T-cell (primary cell): ENCODE data around the gene SYTL1. TPM values are rescaled to one million over a fixed set of nuclear protein-coding genes. Genes with fewer than 3 reads are reported as not detected.

Source experiments
- ATAC-seq, 4 experiments: fragments of 200-7000 bp in 3 of 4; fragments of 150-1000 bp in 1 of 4; cut with Tn5 transposase; replicated peaks in 1 of 4; 1 replicate in 3 of 4; 2 replicates in 1 of 4; pipeline ENCODE4 v1.10.0; 2021; ENCODE audit warnings: moderate library complexity in 3 of 4, mild to moderate bottlenecking in 2 of 4, moderate number of reproducible peaks in 1 of 4
- CTCF ChIA-PET, 2 donors: fragments of 300-600 bp; sonication (Branson Sonifier 250); formaldehyde crosslinking; loops; one replicate each; lab custom pipeline; 2022; ENCODE audit warnings: antibody characterized with exemption in 2 of 2; lab: Charles Lee
- POLR2A ChIA-PET, 2 donors: fragments of 300-600 bp; sonication (Branson Sonifier 250); formaldehyde crosslinking; loops; one replicate each; lab custom pipeline; 2022; ENCODE audit warnings: antibody characterized with exemption in 2 of 2; lab: Charles Lee
- DNase-seq, 35 experiments: peaks; one replicate each; pipeline versions ENCODE4 v3.0.0 to v3.0.0-alpha.2; 2013 to 2023
- H3K27ac ChIP-seq: one replicate; pipeline ENCODE4 v1.5.1; 2013; ENCODE audit warnings: low read length
- H3K27me3 ChIP-seq, 2 experiments: replicated peaks in 1 of 2; 1 replicate in 1 of 2; 2 replicates in 1 of 2; pipeline versions ENCODE4 v1.6.1 to v1.7.0; 2013; ENCODE audit warnings: low read length in 1 of 2, mixed read lengths in 1 of 2; ENCODE audit not compliant: control insufficient read depth in 2 of 2, insufficient read depth in 2 of 2; ENCODE audit errors: extremely low read depth in 1 of 2
- H3K36me3 ChIP-seq, 2 donors: 1 replicate in 1 of 2; 2 replicates in 1 of 2; pipeline versions ENCODE4 v1.6.1 to v1.7.0; 2013; ENCODE audit warnings: low read length in 1 of 2; ENCODE audit not compliant: control insufficient read depth in 2 of 2, insufficient read depth in 1 of 2; ENCODE audit errors: extremely low read depth in 1 of 2
- H3K4me1 ChIP-seq, 2 experiments: 1 replicate in 1 of 2; 2 replicates in 1 of 2; pipeline versions ENCODE4 v1.6.1 to v1.7.0; 2013; ENCODE audit warnings: low read length in 2 of 2, mixed read lengths in 1 of 2; ENCODE audit not compliant: insufficient read depth in 2 of 2, control insufficient read depth in 1 of 2; ENCODE audit errors: extremely low read depth in 1 of 2
- H3K4me3 ChIP-seq, 2 donors: 1 replicate in 1 of 2; 2 replicates in 1 of 2; pipeline versions ENCODE4 v1.5.1 to v1.7.0; 2013; ENCODE audit warnings: mild to moderate bottlenecking in 2 of 2, low read length in 1 of 2, moderate library complexity in 1 of 2; ENCODE audit not compliant: control insufficient read depth in 1 of 2; ENCODE audit errors: extremely low read depth in 1 of 2
- H3K9me3 ChIP-seq: 2 replicates; pipeline ENCODE4 v1.7.0; 2013
- H3K27ac Mint-ChIP-seq, 2 donors: one replicate each; pipeline ENCODE4 v1.8.0; 2020 to 2021; ENCODE audit warnings: mild to moderate bottlenecking in 2 of 2, mixed read lengths in 2 of 2
- H3K27me3 Mint-ChIP-seq, 2 donors: one replicate each; pipeline ENCODE4 v1.8.0; 2021 to 2022; ENCODE audit warnings: mixed read lengths in 2 of 2
- H3K36me3 Mint-ChIP-seq: one replicate; pipeline ENCODE4 v1.8.0; 2021; ENCODE audit warnings: mixed read lengths
- H3K4me1 Mint-ChIP-seq, 3 donors: one replicate each; pipeline ENCODE4 v1.8.0; 2020 to 2022; ENCODE audit warnings: mixed read lengths in 3 of 3, mild to moderate bottlenecking in 1 of 3
- H3K4me3 Mint-ChIP-seq, 3 donors: one replicate each; pipeline ENCODE4 v1.8.0; 2020 to 2022; ENCODE audit warnings: mild to moderate bottlenecking in 3 of 3, mixed read lengths in 3 of 3, moderate library complexity in 3 of 3
- H3K9me3 Mint-ChIP-seq, 3 donors: one replicate each; pipeline ENCODE4 v1.8.0; 2020 to 2022; ENCODE audit warnings: mixed read lengths in 3 of 3
- WGBS: methylation state at CpG from one replicate; pipeline ENCODE4 v1.1.5; 2013; ENCODE audit warnings: missing lambda C conversion rate; ENCODE audit not compliant: insufficient coverage; 5-methylcytosine and 5-hydroxymethylcytosine counted together
- total RNA-seq, 35 experiments: library from RNA in 6 of 35; stranded (reverse) in 6 of 35; fragments of 120-200 nt in 1 of 35; gene quantifications; one replicate each; pipeline versions ENCODE4 v1.2.1 to v1.2.4 and lab custom pipeline; 2013 to 2026

SYTL1 gene
- total RNA-seq, 5 donors from 2014 or later (not counting 1 experiment from before 2014, with no cell fraction given), result 169 to 240 (median 199) TPM

DNA sequence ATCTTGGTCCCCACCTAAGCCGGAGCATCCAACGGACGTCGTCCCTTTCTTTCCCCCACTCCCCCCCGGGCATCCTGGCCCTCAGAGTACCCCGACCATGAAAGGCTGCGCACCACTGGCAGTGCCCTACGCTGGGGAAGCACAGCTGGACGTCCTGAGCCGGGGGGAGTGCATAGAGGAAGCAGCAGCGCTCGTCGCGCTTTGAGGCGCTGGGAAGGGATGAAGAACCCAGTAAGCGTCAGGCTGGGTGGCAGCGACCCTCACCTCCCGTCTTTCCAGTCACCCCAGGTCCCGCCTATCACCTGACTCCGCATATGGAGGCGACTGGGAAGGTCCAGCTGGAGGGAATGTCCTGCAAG lies 19.2 kb downstream of the SYTL1 start:
- POLR2A ChIA-PET, result interaction anchor here in 1 of 2 donors (0.6 kb wide), 1 partner anchor 897 kb away, joined by 3 read pairs; no protein-coding TSS in a partner anchor
- CTCF ChIA-PET, result no interaction called here

DNA sequence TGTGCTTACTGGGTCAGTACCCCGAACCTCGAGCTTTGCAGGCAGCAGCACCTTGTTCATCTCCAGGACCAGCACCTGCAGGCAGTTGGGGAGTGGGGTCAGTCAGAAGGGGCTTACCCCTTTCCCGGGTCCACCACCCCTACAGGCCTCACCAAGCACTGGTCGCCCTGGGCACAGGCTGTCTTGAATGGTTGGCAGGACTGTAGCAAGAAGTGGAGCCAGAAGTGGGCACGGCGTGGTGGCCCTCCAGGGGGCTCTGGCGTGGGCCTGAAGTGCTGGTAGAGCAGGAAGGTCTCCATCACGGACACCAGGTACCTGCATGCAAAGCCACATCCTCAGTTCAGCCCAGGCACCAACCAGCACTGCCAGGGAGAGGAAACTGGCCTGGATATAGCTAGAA lies 19.7 kb downstream of the SYTL1 start:
- peaks cover 0 to under 1% of the 10 kb centered on the region in 2 experiments for H3K27me3 ChIP-seq
- WGBS, result 87% methylated on average over 4 of the region's 8 CpGs
- H3K27me3 Mint-ChIP-seq, result no peaks in the 10 kb centered on the region
- CTCF ChIA-PET, result interaction anchor here in 1 of 2 donors (1.0 kb wide), 1 partner anchor 33 kb away, joined by 3 read pairs; no protein-coding TSS in a partner anchor
- no peak for DNase-seq
- H3K4me1 Mint-ChIP-seq, result peaks cover 46 to 55% (median 48%) of the 10 kb centered on the region in 3 donors
- ATAC-seq, result no peak
- H3K27ac Mint-ChIP-seq, result no peak overlapping the region
- H3K9me3 Mint-ChIP-seq, result no peaks in the 10 kb centered on the region
- H3K4me3 Mint-ChIP-seq, result peak overlapping the region in 2 of 3 donors; percentile 37 to 75
- no peaks in the 10 kb centered on the region for H3K9me3 ChIP-seq
- no peak overlapping the region for H3K4me3 ChIP-seq
- H3K4me1 ChIP-seq, result peaks cover 13 to 62% of the 10 kb centered on the region in 2 experiments
- POLR2A ChIA-PET, result interaction anchor here in 1 of 2 donors (0.6 to 1.1 kb wide), 2 partner anchors 13 to 897 kb away, joined by 3 read pairs; no protein-coding TSS in a partner anchor
- H3K36me3 ChIP-seq, result no peaks in the 10 kb centered on the region
- H3K36me3 Mint-ChIP-seq, result no peaks in the 10 kb centered on the region
- H3K27ac ChIP-seq, result no peak overlapping the region

More for the DNA sequence above, 19.2 kb downstream of the SYTL1 start:
- Mint-ChIP-seq H3K9me3 (no peaks in the 10 kb centered on the region), H3K4me3 (peak overlapping the region; percentile 65 to 75 (median 67)), H3K4me1 (peaks cover 46 to 60% (median 52%) of the 10 kb centered on the region in 3 donors), H3K27me3 (no peaks in the 10 kb centered on the region), H3K36me3 (no peaks in the 10 kb centered on the region), H3K27ac (no peak overlapping the region)
- Histone ChIP-seq H3K4me1 (peaks cover 13 to 66% of the 10 kb centered on the region in 2 experiments), H3K9me3 (no peaks in the 10 kb centered on the region), H3K27me3 (no peaks in the 10 kb centered on the region), H3K36me3 (no peaks in the 10 kb centered on the region), H3K4me3 (no peak overlapping the region), H3K27ac (no peak overlapping the region)
- ATAC-seq, result no peak
- DNase-seq, result no peak
- WGBS, result 91% methylated on average over 12 of the region's 21 CpGs

DNA sequence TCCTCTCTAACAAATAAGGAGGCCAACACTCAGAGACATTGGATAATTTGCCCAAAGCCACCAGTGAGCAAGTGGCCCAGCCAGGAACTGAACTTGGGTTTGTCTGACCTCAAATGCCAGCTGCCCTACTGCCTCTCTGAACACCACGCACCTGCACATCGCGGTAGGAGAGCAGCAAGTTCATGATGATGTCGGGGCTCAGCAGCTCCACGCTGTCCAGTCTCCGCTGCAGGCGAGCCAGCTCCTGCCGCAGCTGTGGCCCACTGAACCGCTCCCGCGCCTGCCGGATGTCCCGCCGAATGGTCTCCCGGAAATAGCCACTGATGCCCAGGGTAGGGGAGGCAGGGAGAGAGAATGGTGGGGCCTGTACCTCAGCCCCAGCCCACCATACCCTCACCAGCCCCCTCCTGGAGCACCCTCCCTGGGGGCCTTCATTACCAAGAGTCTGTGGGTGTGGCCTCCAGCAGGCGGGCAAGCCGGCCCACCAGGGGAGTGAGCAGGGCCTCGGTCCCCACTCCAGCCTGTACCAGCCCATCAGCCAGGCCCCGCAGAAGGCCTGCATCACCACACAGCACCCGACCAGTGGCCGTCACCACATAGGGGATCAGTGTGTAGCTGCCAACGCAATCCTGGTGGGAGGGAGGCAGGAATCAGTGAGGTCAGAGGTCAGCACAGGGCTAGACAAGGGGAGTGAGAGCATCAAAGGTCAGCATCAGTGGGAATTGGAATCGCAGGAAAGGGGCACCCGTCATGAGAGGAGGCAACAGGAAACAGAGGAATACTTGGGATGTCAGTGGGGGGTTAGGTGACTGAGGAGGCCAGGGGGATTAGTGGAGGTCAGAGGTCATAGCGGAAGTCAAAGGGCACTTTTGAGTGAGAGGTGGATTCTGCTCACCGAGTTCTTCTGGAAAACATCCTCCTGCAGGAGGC lies 22.2 kb downstream of the SYTL1 start:
- peak overlapping the region in 2 of 3 donors; percentile 6 to 61 for H3K4me3 Mint-ChIP-seq
- no peak for DNase-seq
- ChIA-PET POLR2A (no interaction called here), CTCF (no interaction called here)
- 97% methylated on average over 13 of the region's 26 CpGs for WGBS
- Histone ChIP-seq H3K4me3 (no peak overlapping the region), H3K27ac (no peak overlapping the region), H3K9me3 (no peaks in the 10 kb centered on the region), H3K36me3 (no peaks in the 10 kb centered on the region), H3K4me1 (peaks cover 13 to 47% of the 10 kb centered on the region in 2 experiments), H3K27me3 (peaks cover 0 to 7% of the 10 kb centered on the region in 2 experiments)
- H3K4me1 Mint-ChIP-seq, result peaks cover 44 to 49% (median 46%) of the 10 kb centered on the region in 3 donors
- H3K36me3 Mint-ChIP-seq, result no peaks in the 10 kb centered on the region
- no peaks in the 10 kb centered on the region for H3K27me3 Mint-ChIP-seq
- ATAC-seq, result no peak
- peak overlapping the region in 1 of 2 donors; percentile 44 for H3K27ac Mint-ChIP-seq
- no peaks in the 10 kb centered on the region for H3K9me3 Mint-ChIP-seq

DNA sequence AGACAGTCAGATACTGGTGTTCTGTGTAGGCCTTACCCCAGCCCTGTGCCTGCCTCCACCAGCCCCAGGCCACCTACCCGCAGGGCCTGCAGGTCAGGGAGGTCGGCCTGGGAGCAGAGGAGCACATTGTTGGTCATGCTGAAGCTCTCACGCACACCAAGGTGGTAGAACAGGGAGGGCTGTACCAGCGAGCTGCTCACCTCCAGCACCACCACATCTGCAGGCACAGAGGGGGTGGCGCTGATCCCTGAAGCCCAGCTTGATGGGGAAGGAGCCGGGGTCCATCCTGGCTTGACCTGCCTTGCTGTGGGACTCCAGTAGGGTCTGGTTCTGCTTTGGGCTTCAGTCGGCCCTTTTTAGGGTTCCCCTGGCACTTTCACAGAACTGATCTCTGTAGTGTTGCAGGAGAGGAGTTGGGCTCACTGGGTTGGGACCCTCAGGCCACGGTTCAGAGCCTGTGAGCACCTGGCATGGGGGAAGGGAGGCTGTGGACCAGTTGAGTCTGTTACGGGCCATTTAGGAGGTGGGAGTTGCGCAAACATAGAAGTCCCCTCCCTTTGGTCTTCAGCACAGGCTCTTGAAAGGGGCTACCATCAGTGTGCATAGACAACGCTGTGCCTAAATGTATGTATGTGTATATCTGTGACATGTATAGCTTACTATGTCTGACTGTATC lies 23.0 kb downstream of the SYTL1 start:
- Mint-ChIP-seq H3K36me3 (no peaks in the 10 kb centered on the region), H3K9me3 (no peaks in the 10 kb centered on the region), H3K4me1 (peaks cover 42 to 49% (median 46%) of the 10 kb centered on the region in 3 donors), H3K4me3 (peak overlapping the region; percentile 85 to 87 (median 86)), H3K27ac (peak overlapping the region; percentile 14 to 82), H3K27me3 (no peaks in the 10 kb centered on the region)
- ATAC-seq, result no peak
- no peak overlapping the region for H3K27ac ChIP-seq
- peaks cover 17 to 47% of the 10 kb centered on the region in 2 experiments for H3K4me1 ChIP-seq
- CTCF ChIA-PET, result interaction anchor here in 1 of 2 donors (1.0 to 1.8 kb wide), 3 partner anchors 8 to 23 kb away, joined by 3 to 9 read pairs (median 4); no protein-coding TSS in a partner anchor
- POLR2A ChIA-PET, result interaction anchor here in 1 of 2 donors (0.5 kb wide), 1 partner anchor 241 kb away, joined by 4 read pairs; no protein-coding TSS in a partner anchor
- WGBS, result 83% methylated on average over 8 of the region's 11 CpGs
- H3K27me3 ChIP-seq, result peaks cover 0 to 11% of the 10 kb centered on the region in 2 experiments
- H3K9me3 ChIP-seq, result no peaks in the 10 kb centered on the region
- peak overlapping the region in 1 of 2 donors; percentile 53 for H3K4me3 ChIP-seq
- no peaks in the 10 kb centered on the region for H3K36me3 ChIP-seq
- no peak for DNase-seq

DNA sequence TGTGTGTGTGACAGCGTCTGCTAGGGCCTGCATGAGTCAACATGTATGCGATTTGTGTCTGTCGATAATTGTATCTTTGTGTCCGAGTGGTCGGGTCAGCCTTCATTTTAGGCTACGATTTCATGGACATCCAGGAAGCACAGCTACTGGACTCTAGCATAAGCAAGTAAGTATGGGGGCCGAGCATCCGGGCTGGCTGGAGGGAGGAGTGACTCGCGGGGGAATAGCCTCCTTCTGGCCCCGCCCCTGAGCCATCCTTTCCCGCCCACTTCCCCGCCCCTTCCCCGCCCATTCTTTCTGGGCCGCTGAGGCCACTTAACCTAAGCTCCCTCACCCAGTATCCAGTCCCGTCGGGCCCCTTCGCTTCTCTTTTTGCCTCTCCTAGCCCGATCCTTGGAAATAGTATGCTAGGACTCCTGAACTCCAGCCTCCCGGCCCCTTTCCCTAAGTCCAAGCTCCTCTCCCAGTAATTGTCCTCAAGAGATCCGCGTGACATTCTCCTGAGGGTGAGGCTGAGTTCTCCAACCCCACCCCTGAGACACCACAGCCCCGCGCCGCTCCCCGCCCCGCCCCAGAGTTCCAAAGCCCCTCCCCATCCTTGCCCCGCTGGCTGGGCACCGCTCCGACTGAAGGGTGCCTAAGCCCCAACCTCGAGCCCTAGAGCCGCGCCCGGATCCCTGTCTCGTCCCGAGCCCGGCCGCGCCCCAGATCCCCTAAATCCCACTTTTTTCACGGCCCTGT lies 23.7 kb downstream of the SYTL1 start:
- Mint-ChIP-seq H3K4me1 (peaks cover 38 to 48% (median 43%) of the 10 kb centered on the region in 3 donors), H3K27me3 (no peaks in the 10 kb centered on the region), H3K27ac (peak overlapping the region; percentile 57 to 82), H3K4me3 (peak overlapping the region; percentile 85 to 87 (median 86)), H3K9me3 (no peaks in the 10 kb centered on the region), H3K36me3 (no peaks in the 10 kb centered on the region)
- no peaks in the 10 kb centered on the region for H3K36me3 ChIP-seq
- no peaks in the 10 kb centered on the region for H3K9me3 ChIP-seq
- no peak overlapping the region for H3K27ac ChIP-seq
- peaks cover 15 to 41% of the 10 kb centered on the region in 2 experiments for H3K4me1 ChIP-seq
- H3K27me3 ChIP-seq, result peaks cover 0 to 11% of the 10 kb centered on the region in 2 experiments
- DNase-seq, result peak; percentile 37 to 84 (median 70)
- CTCF ChIA-PET, result interaction anchor here (0.6 to 1.8 kb wide), 8 partner anchors 9 to 1144 kb away, joined by 3 to 10 read pairs (median 4); no protein-coding TSS in a partner anchor
- POLR2A ChIA-PET, result interaction anchor here (0.5 to 0.6 kb wide), 5 partner anchors 14 to 1458 kb away, joined by 3 to 11 read pairs (median 3); no protein-coding TSS in a partner anchor
- peak overlapping the region; percentile 53 to 68 for H3K4me3 ChIP-seq
- 3% methylated on average over 30 of the region's 40 CpGs for WGBS
- peak; percentile 70 to 76 (median 72) for ATAC-seq
